GM19452 (cell line): Measurements from ENCODE around the gene LILRB5.
"Not testable (repeated sequence)": the region's sequence is repeated elsewhere in the genome, so short reads cannot be mapped to it uniquely, and the experiment has no call there.

ENCODE experiments used
- ATAC-seq: cut with Tn5 transposase; IDR thresholded peaks from one replicate; pipeline ENCODE4 v1.9.1; 2021; ENCODE audit not compliant: unreplicated experiment

LILRB5 gene

DNA sequence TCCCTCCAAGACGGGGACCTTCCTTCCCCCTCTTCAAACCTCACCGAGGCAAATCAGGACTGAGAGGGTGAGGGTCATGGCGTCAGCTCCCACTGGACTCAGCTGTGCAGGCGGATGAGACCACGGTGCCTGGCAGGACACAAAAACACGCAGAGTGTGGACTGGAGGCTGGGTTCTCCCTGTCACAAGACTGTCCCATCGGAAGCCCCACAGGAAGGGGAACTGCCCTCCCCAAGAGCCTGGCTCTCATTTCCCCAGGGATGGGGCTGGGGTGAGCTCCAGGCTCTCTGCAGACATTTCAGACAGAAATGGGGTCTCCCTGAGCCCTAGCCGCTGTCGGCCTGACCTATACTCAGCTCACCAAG, at the start of gene LILRB5:
Gene LILRB5 (minus strand): TSS at position 158 of the 365 bp plus-strand sequence. CDS start 80 bp downstream, at position 78.
- no peak for ATAC-seq

DNA sequence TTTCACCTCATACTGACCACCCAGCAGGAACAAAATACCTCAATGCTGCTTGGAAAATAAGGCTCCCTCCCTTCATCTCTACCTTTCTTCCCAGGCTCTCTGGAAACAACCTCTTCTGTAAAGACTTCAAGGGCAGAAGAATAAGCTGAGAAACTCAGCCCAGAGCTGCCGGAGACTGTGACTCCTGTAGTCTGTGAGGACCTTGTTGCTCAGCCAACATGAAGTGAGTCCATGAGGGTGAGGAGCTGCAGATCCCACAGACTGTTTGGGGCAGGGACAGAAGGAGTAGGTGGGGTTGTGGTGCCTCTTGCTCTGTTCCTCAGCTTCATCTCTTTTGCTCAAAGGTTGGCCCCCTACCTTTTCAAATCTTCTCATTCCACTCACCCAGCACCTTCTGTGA, 48.1 kb upstream of the LILRB5 start:
- ATAC-seq = no peak

DNA sequence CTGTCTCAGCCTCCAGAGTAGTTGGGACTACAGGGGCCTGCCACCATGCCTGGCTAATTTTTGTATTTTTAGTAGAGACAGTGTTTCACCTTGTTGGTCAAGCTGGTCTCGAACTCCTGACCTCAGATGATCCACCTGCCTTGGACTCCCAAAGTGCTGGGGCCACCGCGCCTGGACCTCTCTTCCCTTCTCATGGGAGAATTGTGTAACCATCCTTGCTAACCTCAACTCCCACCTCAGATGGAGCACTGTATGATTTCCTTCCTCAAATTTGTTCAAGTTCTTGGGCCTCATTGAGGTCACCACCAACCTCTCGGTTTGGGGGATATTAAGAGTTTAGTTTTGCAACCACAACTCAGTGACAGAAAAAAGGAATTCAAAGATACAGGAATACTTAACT, 45.2 kb upstream of the LILRB5 start:
- no peak for ATAC-seq

DNA sequence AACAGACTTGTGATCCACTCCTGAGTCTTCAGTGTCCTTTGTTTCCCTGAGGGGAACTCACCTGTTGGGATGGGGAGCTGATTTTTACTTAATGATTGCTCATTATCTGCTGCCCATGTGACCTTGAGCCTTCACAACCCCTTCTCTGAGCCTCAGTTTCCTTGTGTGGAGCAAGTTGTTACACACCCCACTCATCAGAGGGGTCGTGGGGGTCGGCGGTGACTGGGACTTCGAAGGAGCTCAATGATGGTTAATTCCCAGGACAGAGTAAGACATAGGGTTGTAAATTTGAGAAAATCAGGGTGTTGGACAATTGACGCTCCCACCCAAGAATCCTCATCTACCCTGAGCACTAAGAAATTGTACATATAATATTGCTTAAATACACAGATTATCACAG, 42.4 kb upstream of the LILRB5 start:
- ATAC-seq = no peak

DNA sequence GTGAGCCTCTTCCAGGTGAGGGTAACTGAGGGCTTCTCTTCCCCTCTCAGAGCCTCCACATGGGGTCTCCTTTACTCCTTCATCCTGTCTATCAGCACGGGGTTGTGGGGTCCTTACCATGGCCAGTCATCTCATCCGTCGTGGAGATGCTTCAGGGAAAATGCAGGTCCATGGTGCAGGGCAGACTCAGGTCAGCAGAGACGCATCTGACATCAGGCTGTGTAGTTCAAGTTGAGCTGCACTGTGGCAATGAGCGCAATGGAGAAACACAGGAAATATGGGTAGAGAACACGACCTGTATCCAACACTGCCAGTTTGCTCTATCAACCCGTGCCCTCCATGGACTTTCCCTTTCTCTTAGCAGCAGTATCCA, 42.0 kb upstream of the LILRB5 start:
- ATAC-seq = no peak

DNA sequence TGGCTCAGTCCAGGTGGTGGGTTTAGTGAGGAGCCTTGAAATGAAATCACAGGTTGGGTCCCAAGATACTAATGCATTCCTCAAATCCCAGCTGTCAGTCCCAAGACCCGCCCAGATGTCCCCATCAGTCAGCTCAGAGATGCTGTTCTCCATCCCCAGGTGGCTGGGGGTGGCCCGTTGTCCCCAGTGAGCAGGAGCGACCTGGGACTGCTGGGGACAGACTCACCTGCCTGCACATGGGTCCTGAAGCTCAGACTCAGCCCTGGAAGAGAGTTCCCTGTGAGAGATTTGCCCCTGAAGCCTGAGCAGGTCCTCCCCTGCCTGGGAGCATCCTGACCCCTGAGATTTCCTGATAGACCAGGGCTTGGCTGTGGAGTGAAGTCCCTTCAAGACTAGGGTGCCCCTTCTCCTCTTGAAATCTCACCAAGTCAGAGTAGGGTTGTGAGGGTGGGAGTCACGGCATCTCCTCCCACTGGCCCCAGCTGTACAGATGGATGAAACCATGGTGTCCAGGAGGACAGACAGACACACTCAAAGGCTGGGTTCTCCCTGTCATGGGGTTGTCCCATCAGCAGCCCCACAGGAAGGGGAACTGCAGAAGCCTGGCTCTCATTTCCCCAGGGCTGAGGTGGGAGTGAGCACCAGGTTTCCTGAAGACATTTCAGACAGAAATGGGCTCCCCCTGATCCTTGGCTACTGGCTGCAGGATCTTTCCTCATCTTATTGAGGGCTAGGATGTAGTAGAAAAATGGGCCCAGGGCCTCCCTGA, 41.5 kb upstream of the LILRB5 start:
- ATAC-seq = no peak

DNA sequence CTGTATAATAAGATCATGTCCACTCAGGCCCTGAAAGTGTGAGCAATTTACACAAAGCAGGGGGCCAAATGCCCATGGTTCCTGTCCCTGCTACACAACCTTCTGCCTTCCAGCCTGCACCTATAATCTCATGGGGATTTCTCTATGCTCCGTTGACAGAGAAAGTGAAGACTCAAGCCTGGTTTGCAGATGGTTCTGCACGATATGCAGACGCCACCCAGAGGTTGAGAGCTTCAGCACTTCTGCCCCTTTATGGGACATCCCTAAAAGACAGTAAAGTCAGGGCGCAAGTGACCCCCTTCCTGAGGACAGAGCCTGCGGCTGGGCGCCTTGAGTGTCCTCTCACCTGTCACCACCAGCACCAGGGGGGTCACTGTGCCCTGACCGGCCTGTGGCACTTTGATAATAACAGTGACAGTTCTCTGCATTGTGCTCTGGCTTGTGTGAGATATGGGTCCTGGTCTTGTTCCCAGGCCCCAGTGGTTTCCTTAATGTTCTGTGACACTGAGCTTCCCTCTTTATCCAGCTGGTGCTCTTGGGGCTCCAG, 40.8 kb upstream of the LILRB5 start:
- no peak for ATAC-seq

DNA sequence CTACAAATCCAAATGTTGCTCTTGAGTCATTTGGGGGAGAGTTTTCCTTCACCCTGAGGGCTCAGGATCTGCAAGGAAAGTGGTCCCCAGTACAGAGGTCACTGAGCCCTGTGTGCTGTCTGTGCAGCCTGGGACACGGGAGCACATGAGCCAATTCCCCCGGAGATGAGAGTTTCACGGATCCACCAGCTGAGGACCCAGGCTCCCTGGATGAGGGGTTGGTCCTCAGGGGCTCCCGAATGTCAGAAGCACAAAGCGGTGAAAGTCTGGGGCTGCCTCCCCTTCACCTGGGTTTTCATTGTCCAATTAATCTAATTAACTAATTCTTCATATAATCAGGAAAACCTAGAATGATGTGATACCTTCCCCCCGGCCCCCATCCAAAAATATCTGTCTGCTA, 37.5 kb upstream of the LILRB5 start:
- ATAC-seq = no peak

DNA sequence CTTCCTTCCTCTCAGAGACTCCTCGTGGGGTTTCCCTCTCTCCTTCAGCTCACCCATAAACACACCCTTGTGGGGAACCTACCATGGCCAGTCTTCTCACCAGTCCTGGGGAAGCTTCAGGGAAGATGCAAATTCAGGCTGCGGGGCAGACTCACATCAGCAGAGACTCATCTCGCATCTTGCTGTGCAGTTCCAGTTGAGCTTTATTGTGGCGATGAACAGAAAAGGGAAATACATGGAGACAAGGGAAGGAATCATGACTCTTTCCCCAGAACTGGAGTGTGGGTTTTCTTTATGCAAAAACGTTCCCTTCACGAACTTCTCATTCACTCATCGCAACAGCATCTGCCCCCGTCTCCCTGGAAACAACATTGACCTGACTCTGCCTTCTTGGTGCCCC, 32.1 kb upstream of the LILRB5 start:
- not testable (repeated sequence) for ATAC-seq

DNA sequence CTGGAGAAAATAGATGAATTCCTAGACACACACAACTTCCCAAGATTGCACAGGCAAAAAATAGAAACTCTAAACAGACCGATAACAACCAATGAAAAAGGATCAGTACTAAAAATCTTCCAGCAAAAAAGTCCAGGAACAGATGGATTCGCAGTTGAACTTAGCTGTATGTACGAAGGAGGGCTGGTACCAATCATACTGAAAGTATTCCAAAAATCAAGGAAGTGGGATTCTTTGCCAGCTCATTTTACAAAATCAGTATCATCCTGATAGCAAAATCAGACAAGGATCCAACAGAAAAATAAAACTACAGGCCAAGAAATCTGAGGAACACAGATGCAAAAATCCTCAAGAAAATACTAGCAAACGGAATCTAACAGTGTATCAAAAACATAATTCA, 30.4 kb upstream of the LILRB5 start:
- ATAC-seq = no peak

DNA sequence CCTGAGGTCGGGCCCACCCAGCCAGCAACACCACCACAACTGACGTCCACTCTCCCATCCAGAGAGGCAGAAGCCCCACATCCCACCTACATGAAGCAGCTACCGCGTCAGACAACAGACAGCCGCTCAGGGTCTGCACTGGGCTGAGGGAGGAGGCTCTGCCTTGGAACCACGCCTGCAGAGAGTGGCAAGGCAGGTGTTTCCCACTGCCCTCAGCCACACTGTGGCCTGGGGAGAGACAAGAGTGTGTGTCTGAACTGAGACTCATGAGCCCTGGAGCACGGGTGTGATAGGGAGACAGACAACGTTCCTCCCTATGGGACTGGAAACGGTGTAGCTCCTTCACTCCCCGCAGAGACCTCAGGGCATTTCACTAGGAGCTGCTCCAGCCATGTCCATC, 29.2 kb upstream of the LILRB5 start:
- not testable (repeated sequence) for ATAC-seq

DNA sequence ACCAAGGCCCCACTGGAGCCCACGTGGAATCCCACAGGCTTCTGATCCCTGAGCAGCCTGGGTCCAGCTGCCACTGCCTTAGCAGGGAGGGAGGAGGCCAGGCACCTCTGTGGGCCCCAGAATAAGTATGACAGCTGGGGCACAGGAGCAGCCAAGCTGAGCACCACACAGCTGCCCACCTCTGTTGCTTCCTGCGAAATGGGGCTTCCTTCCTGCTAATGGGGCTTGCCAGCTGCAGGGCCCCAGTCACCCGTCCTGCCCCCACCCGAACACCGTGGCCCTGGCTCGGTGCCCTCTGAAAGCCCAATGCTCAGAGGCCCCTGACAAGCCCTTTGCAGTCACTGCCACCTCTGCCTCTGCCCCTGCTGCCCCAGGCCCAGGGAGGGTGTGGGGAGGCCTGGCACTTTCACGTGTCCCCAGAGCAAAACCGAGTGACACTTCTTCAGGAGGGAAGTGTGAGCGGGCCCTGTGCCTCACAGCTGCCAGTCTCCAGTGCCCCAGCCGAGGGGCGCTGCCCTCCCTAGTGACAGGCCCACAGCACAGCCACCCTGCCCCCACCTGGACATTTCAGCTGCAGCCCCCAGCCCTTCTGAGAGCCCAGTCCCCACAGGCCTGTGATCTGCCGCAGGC, 28.5 kb upstream of the LILRB5 start:
- ATAC-seq = not testable (repeated sequence)

DNA sequence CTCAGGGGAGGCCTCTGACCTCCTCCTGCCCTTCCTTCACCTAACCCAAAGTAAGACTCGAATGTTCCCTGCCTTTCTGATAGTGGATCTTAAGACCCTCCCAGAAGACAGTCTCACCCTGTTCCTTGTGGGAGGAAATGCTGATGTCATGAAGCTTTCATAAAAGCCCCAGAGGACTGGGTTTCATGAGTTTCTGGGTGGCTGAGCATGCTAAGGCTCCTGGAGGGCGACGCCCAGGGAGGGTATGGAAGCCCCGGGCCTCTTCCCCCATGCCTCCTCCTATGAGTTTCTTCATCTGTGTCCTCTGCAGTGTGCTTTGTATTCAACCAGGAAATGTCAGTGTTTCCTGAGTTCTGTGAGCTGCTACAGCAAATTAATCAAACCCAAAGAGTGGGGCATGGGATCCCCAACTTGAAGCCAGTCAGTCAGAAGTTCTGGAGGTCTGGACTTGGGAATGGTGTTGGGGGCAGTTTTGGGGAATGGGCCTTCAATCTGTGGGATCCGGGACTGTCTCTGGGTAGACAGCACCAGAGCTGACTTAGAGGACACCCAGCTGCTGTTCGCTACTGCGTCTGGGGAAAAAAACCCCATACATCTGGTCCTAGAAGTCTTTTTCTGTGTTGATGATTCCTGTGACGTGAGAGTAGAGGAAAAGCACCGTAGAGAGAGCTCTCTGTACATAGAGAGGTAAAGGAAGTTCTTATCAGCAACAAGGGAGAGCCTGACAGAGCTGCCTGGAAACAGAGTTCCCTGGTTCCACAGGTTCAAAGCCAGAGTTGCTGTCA, 25.8 kb upstream of the LILRB5 start:
- no peak for ATAC-seq

DNA sequence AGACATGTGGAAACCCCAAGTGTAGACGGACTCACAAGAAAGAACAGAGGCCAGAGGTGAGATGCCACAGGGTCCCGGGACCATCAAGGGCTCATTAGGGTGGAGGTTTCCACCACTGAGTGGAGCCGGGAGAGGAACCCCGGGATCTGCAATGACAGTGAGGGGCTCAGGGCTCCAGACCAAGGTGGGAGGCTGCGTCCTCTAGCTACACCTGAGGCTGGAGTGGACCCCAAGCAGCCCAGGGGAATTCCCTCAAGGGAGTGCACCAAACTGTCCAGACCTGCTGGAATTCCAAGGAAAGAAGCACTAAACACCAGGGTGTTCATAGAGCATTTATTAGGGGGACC, 24.6 kb upstream of the LILRB5 start:
- ATAC-seq = not testable (repeated sequence)

DNA sequence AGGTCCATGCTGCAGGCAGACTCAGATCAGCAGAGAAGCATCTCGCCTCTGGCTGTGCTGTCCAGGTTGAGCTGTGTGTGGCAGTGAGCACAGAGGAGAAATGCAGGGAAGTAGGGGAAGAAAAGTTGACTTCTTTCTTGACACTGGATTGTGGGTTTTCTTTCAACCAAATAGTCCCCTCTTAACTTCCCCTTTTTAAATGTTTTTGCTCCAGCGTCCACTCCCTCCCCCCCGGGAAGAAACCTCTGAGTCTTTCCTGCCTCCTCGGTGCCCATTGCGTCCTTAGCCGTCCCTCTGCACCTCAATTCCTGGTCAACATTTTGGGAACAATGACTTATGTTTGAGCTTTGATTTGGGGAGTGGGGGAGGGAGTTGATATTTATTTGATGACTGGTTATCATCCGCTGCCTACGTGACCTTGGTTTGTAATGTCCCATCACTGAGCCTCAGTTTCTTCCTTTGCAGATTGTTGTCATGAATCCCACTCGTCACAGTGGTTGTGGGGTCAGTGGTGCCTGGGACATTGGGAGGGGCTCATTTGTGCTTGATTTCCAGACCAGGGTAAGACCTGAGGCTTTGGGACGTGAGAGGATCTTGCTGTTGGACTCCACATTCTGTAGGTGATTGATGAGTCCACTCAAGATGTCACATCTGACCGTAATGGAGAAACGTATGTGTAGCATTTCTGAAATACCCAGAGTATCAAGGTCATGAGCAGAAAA, 24.1 kb upstream of the LILRB5 start, which contains the start of gene LILRB2:
Gene LILRB2 (minus strand): TSS at position 104 of the 722 bp plus-strand sequence. CDS start 614 bp downstream, outside the sequence.
- no peak for ATAC-seq

DNA sequence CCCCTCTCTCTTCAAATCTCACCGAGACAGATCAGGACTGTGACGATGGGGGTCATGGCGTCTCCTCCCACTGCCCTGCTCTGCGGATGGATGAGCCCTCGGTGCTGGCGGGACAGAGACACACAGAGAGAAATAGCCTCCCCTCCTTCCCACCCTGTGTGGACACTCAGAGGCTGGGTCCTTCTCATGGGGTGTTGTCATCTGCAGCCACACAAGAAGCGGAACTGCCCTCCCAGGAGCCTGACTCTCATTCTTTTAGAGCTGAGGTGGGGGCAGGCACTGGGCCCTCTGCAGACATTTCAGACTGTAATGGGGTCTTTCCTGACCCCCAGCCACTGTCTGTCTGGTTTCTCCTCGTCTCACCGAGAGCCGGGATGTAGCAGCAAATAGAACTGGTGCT, 23.4 kb upstream of the LILRB5 start:
- not testable (repeated sequence) for ATAC-seq

DNA sequence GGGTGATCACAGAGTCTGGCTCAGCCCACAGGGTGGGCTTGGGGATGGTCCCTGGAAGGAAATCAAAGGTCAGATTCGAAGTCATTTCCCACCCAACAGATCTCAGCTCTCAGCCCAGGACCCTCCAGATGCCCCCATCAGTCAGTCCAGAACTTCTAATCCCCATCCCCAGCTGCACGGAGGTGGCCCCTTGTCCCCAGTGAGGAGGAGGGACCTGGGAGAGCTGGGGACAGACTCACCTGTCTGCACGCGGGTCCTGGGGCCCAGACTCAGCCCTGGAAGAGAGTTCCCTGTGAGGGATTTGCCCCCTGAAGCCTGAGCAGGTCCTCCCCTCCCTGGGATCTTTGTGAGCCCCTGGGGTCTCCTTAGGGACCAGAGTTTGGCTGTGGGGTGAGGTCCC, 23.0 kb upstream of the LILRB5 start:
- ATAC-seq = not testable (repeated sequence)

DNA sequence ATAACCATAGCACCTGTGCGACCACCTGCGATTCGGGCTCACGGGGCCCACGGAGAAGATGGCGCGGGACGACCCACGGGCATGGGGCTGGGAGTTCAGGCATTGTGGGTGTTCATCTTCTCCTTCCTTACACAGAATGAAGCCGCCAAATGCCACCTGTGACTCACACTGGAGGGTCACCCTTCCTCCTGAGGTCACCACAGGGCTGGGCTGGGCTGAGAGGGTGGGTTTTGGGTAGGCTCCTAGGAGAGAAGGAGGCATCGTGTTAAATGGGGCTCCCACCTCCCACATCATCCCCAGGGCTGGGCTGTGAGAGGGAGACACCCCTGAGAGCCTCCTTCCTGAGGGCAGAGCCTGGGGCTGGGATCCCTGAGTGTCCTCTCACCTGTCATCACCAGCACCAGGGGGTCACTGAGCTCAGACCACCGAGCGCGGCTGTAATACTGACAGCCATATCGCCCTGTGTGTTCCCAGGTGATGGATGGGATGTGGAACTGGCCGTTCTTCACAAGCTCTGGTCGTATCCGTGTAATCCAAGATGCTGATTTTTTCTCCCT, 22.4 kb upstream of the LILRB5 start:
- no peak for ATAC-seq

DNA sequence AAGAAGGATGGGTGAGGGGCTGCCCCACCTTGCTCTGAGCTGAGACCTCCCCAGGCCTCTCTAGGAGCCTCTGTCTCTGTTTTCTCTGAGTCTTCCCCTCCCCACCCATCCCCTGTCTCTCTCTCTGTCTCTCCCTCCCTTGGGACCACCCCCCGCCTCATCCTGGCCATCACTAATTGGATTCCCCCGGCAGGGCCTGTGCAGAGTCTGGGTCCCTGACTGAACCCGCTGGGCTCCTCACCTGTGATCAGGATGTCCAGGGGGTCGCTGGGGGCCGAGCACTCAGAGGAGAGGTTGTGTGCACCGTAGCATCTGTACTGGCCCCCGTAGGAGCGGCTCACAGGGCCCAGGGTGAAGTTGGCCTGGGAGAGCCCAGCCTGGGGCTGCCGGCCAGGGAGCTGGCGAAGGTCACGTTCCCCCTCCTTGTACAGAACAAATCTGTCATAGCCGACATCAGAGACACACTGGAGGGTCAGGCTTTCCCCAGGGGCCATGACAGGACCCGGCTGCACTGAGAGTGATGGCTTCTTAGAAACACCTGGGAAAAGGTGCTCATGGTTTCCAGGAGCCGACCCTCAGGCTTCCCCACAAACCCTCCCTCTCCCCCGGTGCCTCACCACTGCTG, 21.6 kb upstream of the LILRB5 start:
- not testable (repeated sequence) for ATAC-seq

DNA sequence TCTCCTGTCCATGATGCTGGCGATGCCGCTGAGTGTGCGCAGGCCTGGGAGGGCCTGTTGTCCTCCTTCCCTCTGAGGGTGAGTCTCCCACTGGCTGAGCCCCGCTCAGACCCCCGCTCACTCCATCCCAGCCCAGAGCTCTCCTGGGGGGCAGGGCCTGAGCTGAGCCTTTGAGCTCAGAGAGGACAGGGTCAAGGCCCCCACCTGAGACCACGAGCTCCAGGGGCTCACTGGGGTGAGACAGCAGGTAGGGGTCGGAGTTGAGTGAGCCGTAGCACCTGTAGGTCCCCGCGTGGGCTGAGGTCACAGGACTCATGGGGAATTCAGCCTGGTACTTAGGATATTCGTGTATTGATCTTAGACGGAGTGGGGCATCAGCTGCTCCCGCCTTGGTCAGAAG, 21.0 kb upstream of the LILRB5 start:
- ATAC-seq = not testable (repeated sequence)
